Thyroid gland (tissue), 4 donors: ENCODE results near the gene LAPTM4A. TPM values are rescaled to one million over a fixed set of nuclear protein-coding genes. Genes with fewer than 3 reads are reported as not detected.
"Not testable (repeated sequence)": the region's sequence is repeated elsewhere in the genome, so short reads cannot be mapped to it uniquely, and the experiment has no call there.

Experiments
- DNase-seq, 2 donors: peaks; one replicate each; pipeline ENCODE4 v3.0.0-alpha.2; 2019
- H3K27ac ChIP-seq, 3 donors: fragments of 200-600 bp; sonication (generic); 1 replicate in 2 of 3; 2 replicates in 1 of 3; pipeline ENCODE4 v1.5.1; 2016 to 2019; ENCODE audit warnings: mild to moderate bottlenecking in 1 of 3, moderate library complexity in 1 of 3
- H3K27me3 ChIP-seq: fragments of 200-600 bp; sonication (generic); one replicate; pipeline ENCODE4 v1.5.1; 2019
- H3K36me3 ChIP-seq, 2 donors: fragments of 200-600 bp; sonication (generic); one replicate each; pipeline ENCODE4 v1.5.1; 2016 to 2019
- H3K4me1 ChIP-seq, 2 donors: fragments of 200-600 bp; sonication (generic); one replicate each; pipeline ENCODE4 v1.5.1; 2017 to 2019
- H3K4me3 ChIP-seq, 3 donors: fragments of 200-600 bp; sonication (generic); replicated peaks in 1 of 3; 1 replicate in 2 of 3; 2 replicates in 1 of 3; pipeline ENCODE4 v1.5.1; 2016; ENCODE audit warnings: mild to moderate bottlenecking in 1 of 3
- H3K9me3 ChIP-seq: fragments of 200-600 bp; sonication (generic); one replicate; pipeline ENCODE4 v1.5.1; 2017
- CTCF ChIP-seq, 6 experiments: fragments of 200-600 bp in 3 of 6; fragments of 450-650 bp in 3 of 6; sonication (generic) in 3 of 6; IDR thresholded peaks; one replicate each; pipeline ENCODE4 v1.5.1; 2016 to 2019; ENCODE audit warnings: antibody characterized with exemption in 6 of 6, mild to moderate bottlenecking in 2 of 6, inconsistent platforms in 1 of 6, moderate library complexity in 1 of 6
- POLR2A ChIP-seq, 2 donors: fragments of 450-650 bp; IDR thresholded peaks; one replicate each; pipeline ENCODE4 v1.6.1; 2017; ENCODE audit warnings: antibody characterized with exemption in 2 of 2, mild to moderate bottlenecking in 2 of 2, moderate library complexity in 1 of 2
- WGBS, 2 donors: methylation state at CpG; one replicate each; pipeline ENCODE4 v1.1.5; 2017; 5-methylcytosine and 5-hydroxymethylcytosine counted together
- intact Hi-C: fragments of 100-400 bp; cut with DNase I; formaldehyde crosslinking; loops from one replicate; pipeline ENCODE4 v1.15.1; 2023
- total RNA-seq, 4 donors: library from RNA; depleted of rRNA; stranded (reverse); fragments of >200 nt; gene quantifications; one replicate each; pipeline ENCODE4 v1.2.3, GENCODE V29; 2016

Gene LAPTM4A
- total RNA-seq, 4 donors from 2014 or later = 159 to 300 (median 187) TPM

- intact Hi-C loops = no loop called here
- TF ChIP-seq POLR2A (IDR thresholded peaks at IDR 0.05) (no peak), CTCF (IDR thresholded peaks at IDR 0.05) (no peak)
- no peaks in the 10 kb centered on the region for H3K27me3 ChIP-seq
- peak overlapping the region in 1 of 3 donors; percentile 80 for H3K4me3 ChIP-seq
- peak overlapping the region in 2 of 3 donors; percentile 99 for H3K27ac ChIP-seq
- WGBS, 2 donors = 54 to 61% methylated on average over 6 of the region's 6 CpGs
- no peaks in the 10 kb centered on the region for H3K9me3 ChIP-seq
- H3K36me3 ChIP-seq = no peaks in the 10 kb centered on the region
- no peak for DNase-seq
- H3K4me1 ChIP-seq = peaks cover 26 to 39% of the 10 kb centered on the region in 2 donors
Measured at GRCh38 chr2:20048488-20049448, 2.7 kb downstream of the LAPTM4A start.

- H3K9me3 ChIP-seq, H3K36me3 ChIP-seq, intact Hi-C loops, H3K27ac ChIP-seq, H3K27me3 ChIP-seq, H3K4me3 ChIP-seq, DNase-seq: not testable (repeated sequence)
- 67 to 69% methylated on average over 4 of the region's 4 CpGs for WGBS, 2 donors
- H3K4me1 ChIP-seq = peaks cover 37 to 47% of the 10 kb centered on the region in 2 donors
Measured at GRCh38 chr2:20045712-20046292, 5.6 kb downstream of the LAPTM4A start.

GRCh38 chr2:20044778-20045177 lies 6.7 kb downstream of the LAPTM4A start:
- Histone ChIP-seq H3K4me1 (peaks cover 34 to 45% of the 10 kb centered on the region in 2 donors), H3K27ac (no peak overlapping the region), H3K4me3 (no peak overlapping the region), H3K36me3 (peaks cover 10 to 11% of the 10 kb centered on the region in 2 donors), H3K9me3 (no peaks in the 10 kb centered on the region), H3K27me3 (no peaks in the 10 kb centered on the region)
- DNase-seq = no peak
- no peak for TF ChIP-seq CTCF (IDR thresholded peaks at IDR 0.05)
- no peak for TF ChIP-seq POLR2A (IDR thresholded peaks at IDR 0.05)
- 91 to 94% methylated on average over 4 of the region's 4 CpGs for WGBS, 2 donors
- intact Hi-C loops = no loop called here

GRCh38 chr2:20042531-20042930 lies 8.9 kb downstream of the LAPTM4A start:
- Histone ChIP-seq H3K4me1 (peaks cover 18 to 26% of the 10 kb centered on the region in 2 donors), H3K36me3 (peaks cover 27 to 32% of the 10 kb centered on the region in 2 donors), H3K9me3 (no peaks in the 10 kb centered on the region), H3K27ac (no peak overlapping the region), H3K27me3 (no peaks in the 10 kb centered on the region), H3K4me3 (no peak overlapping the region)
- intact Hi-C loops = no loop called here
- no peak for DNase-seq
- TF ChIP-seq POLR2A (IDR thresholded peaks at IDR 0.05) = no peak
- no peak for TF ChIP-seq CTCF (IDR thresholded peaks at IDR 0.05)
- 29 to 47% methylated on average over 2 of the region's 2 CpGs for WGBS, 2 donors

DNA sequence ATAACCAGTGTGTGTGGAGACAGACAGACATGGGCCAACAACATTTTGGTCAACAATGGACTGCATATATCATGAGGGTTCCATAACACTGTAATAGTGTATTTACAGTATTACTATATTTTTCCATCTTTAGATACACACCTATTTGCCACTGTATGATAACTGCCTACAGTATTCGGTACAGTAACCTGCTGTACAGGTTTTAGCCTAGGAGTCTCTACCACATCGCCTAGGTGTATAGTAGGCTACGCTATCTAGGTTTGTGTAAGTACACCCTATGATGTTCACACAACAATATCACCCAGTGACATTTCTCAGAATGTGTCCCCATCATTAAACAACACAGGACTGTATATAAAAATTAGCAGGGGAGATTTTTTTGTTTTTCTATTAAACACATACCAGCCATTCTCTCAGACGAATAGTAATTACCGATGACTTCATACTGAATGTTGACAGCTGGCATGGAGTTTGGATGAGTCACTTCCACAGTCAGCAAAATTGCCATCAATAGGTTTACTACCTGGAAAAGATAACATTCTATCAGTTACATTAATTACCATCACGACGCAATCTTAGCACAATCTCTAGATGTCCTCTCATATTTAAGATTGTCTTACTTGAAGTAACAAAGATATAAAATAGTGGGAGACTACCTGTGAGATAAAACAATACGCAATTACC lies 10.8 kb downstream of the LAPTM4A start:
- no peak overlapping the region for H3K4me3 ChIP-seq
- no peak for DNase-seq
- TF ChIP-seq CTCF (IDR thresholded peaks at IDR 0.05) (no peak), POLR2A (IDR thresholded peaks at IDR 0.05) (no peak)
- H3K27me3 ChIP-seq = no peaks in the 10 kb centered on the region
- H3K4me1 ChIP-seq = peaks cover 16 to 31% of the 10 kb centered on the region in 2 donors
- peaks cover 32 to 36% of the 10 kb centered on the region in 2 donors for H3K36me3 ChIP-seq
- H3K27ac ChIP-seq = no peak overlapping the region
- 85 to 86% methylated on average over 8 of the region's 8 CpGs for WGBS, 2 donors
- no peaks in the 10 kb centered on the region for H3K9me3 ChIP-seq
- intact Hi-C loops = no loop called here
